Keratinocyte (primary cell): ENCODE measurements around the gene IRF4. TPM values are rescaled to one million over a fixed set of nuclear protein-coding genes. Genes with fewer than 3 reads are reported as not detected.

ENCODE experiments used
- DNase-seq: peaks from one replicate; pipeline ENCODE4 v3.0.0-alpha.2; 2011; ENCODE audit warnings: low read depth, missing footprints, low spot score
- FAIRE-seq: peaks from 2 replicates; lab custom pipeline; 2011; peaks lifted over from hg19 to GRCh38; lab: Jason Lieb, UNC
- H2AFZ ChIP-seq: 2 replicates; pipeline ENCODE4 v1.6.0; 2012; ENCODE audit warnings: low read length, control low read depth, inconsistent platforms; ENCODE audit not compliant: control insufficient read depth
- H3K27ac ChIP-seq: 2 replicates; pipeline ENCODE4 v1.5.1; 2011; ENCODE audit warnings: low read length; ENCODE audit not compliant: control insufficient read depth, insufficient read depth
- H3K27me3 ChIP-seq: 3 replicates; pipeline ENCODE4 v1.6.0; 2011; ENCODE audit warnings: low read length; ENCODE audit not compliant: control insufficient read depth, insufficient read depth; ENCODE audit errors: extremely low read depth
- H3K36me3 ChIP-seq, 2 experiments: 2 replicates in 1 of 2; 3 replicates in 1 of 2; pipeline ENCODE4 v1.5.1; 2011; ENCODE audit warnings: low read length in 2 of 2, mild to moderate bottlenecking in 1 of 2; ENCODE audit not compliant: control insufficient read depth in 2 of 2, insufficient read depth in 2 of 2; ENCODE audit errors: extremely low read depth in 1 of 2
- H3K4me1 ChIP-seq: 3 replicates; pipeline ENCODE4 v1.5.1; 2011; ENCODE audit warnings: low read length; ENCODE audit not compliant: control insufficient read depth, insufficient read depth; ENCODE audit errors: extremely low read depth
- H3K4me2 ChIP-seq: 3 replicates; pipeline ENCODE4 v1.6.0; 2011; ENCODE audit warnings: low read depth, low read length; ENCODE audit not compliant: control insufficient read depth, insufficient read depth; ENCODE audit errors: extremely low read depth
- H3K4me3 ChIP-seq, 3 experiments: fragments of 200-600 bp in 1 of 3; sonication (generic) in 1 of 3; 2 replicates in 2 of 3; 3 replicates in 1 of 3; pipeline ENCODE4 v1.5.1; 2011 to 2016; ENCODE audit warnings: low read length in 3 of 3, mild to moderate bottlenecking in 3 of 3, control low read depth in 2 of 3, inconsistent platforms in 1 of 3, low read depth in 1 of 3, mixed read lengths in 1 of 3, mixed run types in 1 of 3, moderate library complexity in 1 of 3; ENCODE audit not compliant: control insufficient read depth in 2 of 3, insufficient read depth in 2 of 3; ENCODE audit errors: extremely low read depth in 1 of 3
- H3K79me2 ChIP-seq: 2 replicates; pipeline ENCODE4 v1.6.0; 2012; ENCODE audit warnings: low read length; ENCODE audit not compliant: control insufficient read depth, insufficient read depth
- H3K9ac ChIP-seq: 3 replicates; pipeline ENCODE4 v1.6.0; 2011; ENCODE audit warnings: low read length; ENCODE audit not compliant: control insufficient read depth, insufficient read depth; ENCODE audit errors: extremely low read depth
- H3K9me1 ChIP-seq: 3 replicates; pipeline ENCODE4 v1.6.0; 2011; ENCODE audit warnings: low read length; ENCODE audit not compliant: control insufficient read depth, insufficient read depth; ENCODE audit errors: extremely low read depth
- H3K9me3 ChIP-seq: 2 replicates; pipeline ENCODE4 v1.5.1; 2012; ENCODE audit warnings: low read depth, low read length; ENCODE audit not compliant: control insufficient read depth
- H4K20me1 ChIP-seq: 3 replicates; pipeline ENCODE4 v1.6.0; 2011; ENCODE audit warnings: low read length; ENCODE audit not compliant: control insufficient read depth, insufficient read depth; ENCODE audit errors: extremely low read depth
- EZH2 ChIP-seq: IDR thresholded peaks from one replicate; pipeline ENCODE4 v1.6.1; 2012; ENCODE audit warnings: inconsistent platforms, mild to moderate bottlenecking, low read length, moderate library complexity
- dilution Hi-C: fragments of 300-500 bp; cut with MboI; formaldehyde crosslinking; loops from one replicate; pipeline ENCODE4 v1.7.0; 2020; ENCODE audit warnings: low sequenced_read_pairs; ENCODE audit not compliant: extremely low pct_ligation_motif_present
- polyA plus RNA-seq, 5 experiments: library from polyadenylated mRNA; depleted of rRNA in 3 of 5; stranded (reverse) in 3 of 5; stranded (forward) in 1 of 5; unstranded in 1 of 5; fragments of >200 nt; gene quantifications; 1 replicate in 1 of 5; 2 replicates in 3 of 5; 3 replicates in 1 of 5; pipeline versions ENCODE4 v1.2.1 to v1.2.3, GENCODE V29; 2011 to 2012; ENCODE audit warnings: missing spikeins in 2 of 5, low read depth in 1 of 5, low replicate concordance in 1 of 5
- TF ChIP-seq, protein P1 (sequence below), 3 experiments: IDR thresholded peaks in 1 of 3; conservative IDR thresholded peaks in 1 of 3; optimal IDR thresholded peaks in 1 of 3; 2 replicates in 2 of 3; 3 replicates in 1 of 3; pipeline versions ENCODE3 to v1.5.1; 2011; ENCODE audit warnings: low read length in 3 of 3, mild to moderate bottlenecking in 3 of 3, moderate library complexity in 2 of 3, control low read depth in 1 of 3, inconsistent platforms in 1 of 3; ENCODE audit not compliant: insufficient read depth in 2 of 3; ENCODE audit errors: extremely low read depth in 1 of 3

IRF4 gene
- polyA plus RNA-seq, 1 donor (not counting 4 experiments of a cell fraction or from before 2014, with no cell fraction given) = 0.12 TPM

DNA sequence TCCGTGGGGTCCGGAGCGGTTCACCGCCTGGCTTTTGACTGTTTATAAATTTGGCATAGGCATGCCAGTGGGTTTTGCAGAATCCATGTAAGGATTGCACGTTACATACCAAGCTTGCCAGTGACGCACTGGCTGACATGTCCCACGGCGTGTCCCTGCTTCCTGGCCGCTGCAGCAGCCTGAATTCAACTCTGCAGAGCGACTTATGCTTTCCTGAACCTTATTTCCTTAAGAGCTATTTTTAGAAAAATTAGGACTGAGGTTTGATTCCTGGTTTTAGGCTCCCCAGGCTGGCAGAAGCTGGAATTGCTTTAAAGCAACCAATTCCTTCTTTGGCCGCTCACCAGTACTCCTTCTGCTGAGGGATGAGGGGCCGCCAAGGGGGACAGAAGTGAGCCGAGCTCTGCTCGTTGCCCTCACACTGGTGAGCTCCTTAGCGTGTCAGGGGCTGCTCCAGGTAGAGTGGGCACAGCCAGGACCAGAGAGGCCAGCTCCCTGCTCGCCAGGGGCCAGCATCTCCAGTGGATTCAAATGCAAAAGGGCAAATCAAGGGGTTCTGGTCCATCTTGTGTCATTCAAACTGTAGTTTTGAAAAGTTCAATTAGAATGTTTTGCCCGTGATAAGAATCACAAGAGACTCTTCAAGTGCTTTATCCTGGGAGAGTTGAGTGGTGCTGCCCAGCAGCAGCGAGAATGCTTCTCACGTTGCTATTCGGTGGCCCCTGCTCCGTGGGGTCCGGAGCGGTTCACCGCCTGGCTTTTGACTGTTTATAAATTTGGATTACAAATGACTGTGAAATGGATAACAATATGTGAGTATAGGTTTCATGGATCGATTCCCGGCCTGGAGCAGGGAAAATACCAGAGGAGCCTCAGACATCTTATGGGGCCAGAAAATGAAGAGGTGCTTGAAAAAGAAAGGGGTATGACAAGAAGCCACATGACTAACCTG is 17.5 kb upstream of the IRF4 start:
- DNase-seq (no peak), FAIRE-seq (no peak)
- dilution Hi-C loops = no loop called here
- no peak overlapping the region for H3K4me3 ChIP-seq
- no peaks in the 10 kb centered on the region for H3K4me1 ChIP-seq
- no peak overlapping the region for H3K27ac ChIP-seq
- H3K9me3 ChIP-seq = peaks cover 6% of the 10 kb centered on the region
- no peak overlapping the region for H3K9ac ChIP-seq
- TF ChIP-seq EZH2 = no peak
- TF ChIP-seq, protein P1, sequence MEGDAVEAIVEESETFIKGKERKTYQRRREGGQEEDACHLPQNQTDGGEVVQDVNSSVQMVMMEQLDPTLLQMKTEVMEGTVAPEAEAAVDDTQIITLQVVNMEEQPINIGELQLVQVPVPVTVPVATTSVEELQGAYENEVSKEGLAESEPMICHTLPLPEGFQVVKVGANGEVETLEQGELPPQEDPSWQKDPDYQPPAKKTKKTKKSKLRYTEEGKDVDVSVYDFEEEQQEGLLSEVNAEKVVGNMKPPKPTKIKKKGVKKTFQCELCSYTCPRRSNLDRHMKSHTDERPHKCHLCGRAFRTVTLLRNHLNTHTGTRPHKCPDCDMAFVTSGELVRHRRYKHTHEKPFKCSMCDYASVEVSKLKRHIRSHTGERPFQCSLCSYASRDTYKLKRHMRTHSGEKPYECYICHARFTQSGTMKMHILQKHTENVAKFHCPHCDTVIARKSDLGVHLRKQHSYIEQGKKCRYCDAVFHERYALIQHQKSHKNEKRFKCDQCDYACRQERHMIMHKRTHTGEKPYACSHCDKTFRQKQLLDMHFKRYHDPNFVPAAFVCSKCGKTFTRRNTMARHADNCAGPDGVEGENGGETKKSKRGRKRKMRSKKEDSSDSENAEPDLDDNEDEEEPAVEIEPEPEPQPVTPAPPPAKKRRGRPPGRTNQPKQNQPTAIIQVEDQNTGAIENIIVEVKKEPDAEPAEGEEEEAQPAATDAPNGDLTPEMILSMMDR (optimal IDR thresholded peaks at IDR 0.05 in 1 of 3, IDR thresholded peaks at IDR 0.05 in 1 of 3, conservative IDR thresholded peaks at IDR 0.05 in 1 of 3; ENCODE audit: extremely low read depth in 1 of 3, insufficient read depth in 2 of 3, low read length in 3 of 3) = no peak
- no peak overlapping the region for H3K4me2 ChIP-seq
- no peaks in the 10 kb centered on the region for H3K9me1 ChIP-seq
- H4K20me1 ChIP-seq = no peaks in the 10 kb centered on the region
- H2AFZ ChIP-seq = no peak overlapping the region
- no peaks in the 10 kb centered on the region for H3K79me2 ChIP-seq
- H3K36me3 ChIP-seq = no peaks in the 10 kb centered on the region
- H3K27me3 ChIP-seq = peaks cover 7% of the 10 kb centered on the region

DNA sequence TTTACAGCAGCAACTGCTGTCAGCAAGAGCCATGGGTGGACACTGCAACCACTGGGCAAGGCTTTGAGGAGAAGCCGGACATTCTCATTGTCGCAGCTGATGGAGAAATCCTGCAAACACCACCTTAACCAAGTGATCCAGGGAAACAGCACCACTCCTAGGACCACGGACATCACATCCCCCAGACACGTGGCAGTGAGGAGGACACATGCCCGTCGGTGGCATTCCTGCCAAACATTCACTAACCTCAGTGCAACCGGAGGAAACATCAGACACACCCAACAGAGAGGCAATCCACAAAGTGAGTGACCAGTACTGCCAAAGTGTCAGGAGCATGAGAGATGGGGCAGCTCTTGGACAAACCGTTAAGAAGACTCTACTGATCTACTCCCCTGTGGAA is 16.6 kb upstream of the IRF4 start:
- no peaks in the 10 kb centered on the region for H3K9me1 ChIP-seq
- no peak overlapping the region for H3K9ac ChIP-seq
- dilution Hi-C loops = no loop called here
- peaks cover 12% of the 10 kb centered on the region for H3K27me3 ChIP-seq
- no peaks in the 10 kb centered on the region for H3K79me2 ChIP-seq
- H2AFZ ChIP-seq = no peak overlapping the region
- H3K4me2 ChIP-seq = no peak overlapping the region
- H4K20me1 ChIP-seq = no peaks in the 10 kb centered on the region
- peaks cover 8% of the 10 kb centered on the region for H3K9me3 ChIP-seq
- H3K4me1 ChIP-seq = no peaks in the 10 kb centered on the region
- FAIRE-seq (no peak), DNase-seq (no peak)
- TF ChIP-seq, protein P1 (optimal IDR thresholded peaks at IDR 0.05 in 1 of 3, IDR thresholded peaks at IDR 0.05 in 1 of 3, conservative IDR thresholded peaks at IDR 0.05 in 1 of 3; ENCODE audit: extremely low read depth in 1 of 3, insufficient read depth in 2 of 3, low read length in 3 of 3) = no peak
- TF ChIP-seq EZH2 = no peak
- no peak overlapping the region for H3K27ac ChIP-seq
- H3K4me3 ChIP-seq = no peak overlapping the region
- no peaks in the 10 kb centered on the region for H3K36me3 ChIP-seq
